ENCODE data around the gene ITGB7.

Gene ITGB7

GRCh38 chr12:53231921-53232645 is 25.0 kb upstream of the ITGB7 start, which contains the start of gene RARG:
Gene RARG, minus strand, starts transcription at chr12:53232209. Its CDS starts 4,664 bp downstream, at chr12:53227545.
- intact Hi-C loops (cut with DNase I): no loop called here
- DNase-seq: peak in 3 of 10 donors; percentile 75 to 87 (median 86)

GRCh38 chr12:53231671-53231920 is 24.5 kb upstream of the ITGB7 start:
- no peak for DNase-seq
- intact Hi-C loops (cut with DNase I): no loop called here

GRCh38 chr12:53230108-53230845 is 23.2 kb upstream of the ITGB7 start:
- DNase-seq: peak in 2 of 10 donors; percentile 38 to 84
- intact Hi-C loops (cut with DNase I): no loop called here

- intact Hi-C loops (cut with DNase I): no loop called here
- peak in 1 of 10 donors; percentile 19 for DNase-seq
Measured at GRCh38 chr12:53229454-53229853, 22.4 kb upstream of the ITGB7 start.

GRCh38 chr12:53227836-53228235 is 20.8 kb upstream of the ITGB7 start:
- no peak for DNase-seq
- intact Hi-C loops (cut with DNase I): no loop called here

GRCh38 chr12:53227341-53227740 is 20.3 kb upstream of the ITGB7 start:
- intact Hi-C loops (cut with DNase I): no loop called here

GRCh38 chr12:53226815-53227214 is 19.8 kb upstream of the ITGB7 start:
- intact Hi-C loops (cut with DNase I): no loop called here
- peak in 2 of 10 donors; percentile 32 to 40 for DNase-seq

More at GRCh38 chr12:53227341-53227740, 20.3 kb upstream of the ITGB7 start:
- peak in 2 of 10 donors; percentile 72 to 78 for DNase-seq

GRCh38 chr12:53225635-53226424 is 18.8 kb upstream of the ITGB7 start:
- DNase-seq: peak in 2 of 10 donors; percentile 80 to 82
- intact Hi-C loops (cut with DNase I): no loop called here

- peak in 2 of 10 donors; percentile 62 to 74 for DNase-seq
- intact Hi-C loops (cut with DNase I): no loop called here
Measured at GRCh38 chr12:53224897-53225634, 18.0 kb upstream of the ITGB7 start.

GRCh38 chr12:53224061-53224896 is 17.2 kb upstream of the ITGB7 start:
- peak in 2 of 10 donors; percentile 43 to 80 for DNase-seq
- intact Hi-C loops (cut with DNase I): no loop called here

- peak in 6 of 10 donors; percentile 36 to 89 (median 72) for DNase-seq
- intact Hi-C loops (cut with DNase I): no loop called here
Measured at GRCh38 chr12:53223389-53224060, 16.5 kb upstream of the ITGB7 start.

GRCh38 chr12:53222806-53223261 is 15.8 kb upstream of the ITGB7 start:
- peak in 2 of 10 donors; percentile 19 to 37 for DNase-seq
- intact Hi-C loops (cut with DNase I): no loop called here

- intact Hi-C loops (cut with DNase I): no loop called here
- DNase-seq: peak in 2 of 10 donors; percentile 5 to 8
Measured at GRCh38 chr12:53222170-53222721, 15.2 kb upstream of the ITGB7 start.

GRCh38 chr12:53221203-53222080 is 14.4 kb upstream of the ITGB7 start:
- intact Hi-C loops (cut with DNase I): no loop called here
- peak in 8 of 10 donors; percentile 42 to 91 (median 62) for DNase-seq

- intact Hi-C loops (cut with DNase I): no loop called here
- peak in 9 of 10 donors; percentile 52 to 95 (median 70) for DNase-seq
Measured at GRCh38 chr12:53220694-53221202, 13.7 kb upstream of the ITGB7 start.

- peak in 9 of 10 donors; percentile 34 to 94 (median 73) for DNase-seq
- intact Hi-C loops (cut with DNase I): no loop called here
Measured at GRCh38 chr12:53219956-53220693, 13.1 kb upstream of the ITGB7 start.
